Umbilical cord (tissue), 2 donors: Measurements from ENCODE around the gene KRTAP3-3. TPM values are rescaled to one million over a fixed set of nuclear protein-coding genes. Genes with fewer than 3 reads are reported as not detected.
"Not testable (repeated sequence)": the region's sequence is repeated elsewhere in the genome, so short reads cannot be mapped to it uniquely, and the experiment has no call there.

Experiments used
- DNase-seq: peaks from one replicate; pipeline ENCODE4 v3.0.0-alpha.2; 2015; ENCODE audit warnings: low spot score
- total RNA-seq: library from RNA; depleted of rRNA; stranded (reverse); fragments of >200 nt; gene quantifications from one replicate; pipeline ENCODE4 v1.2.3, GENCODE V29; 2014; ENCODE audit warnings: low replicate concordance; ENCODE audit not compliant: insufficient read depth

Gene KRTAP3-3
- total RNA-seq, 1 donor from 2014 or later: not detected

- no peak for DNase-seq
These were observed 10.4 kb upstream of the KRTAP3-3 start for GRCh38 chr17:41004397-41004796.

- no peak for DNase-seq
These were observed 10.0 kb upstream of the KRTAP3-3 start for GRCh38 chr17:41003926-41004325.

GRCh38 chr17:41002814-41003213 is 8.8 kb upstream of the KRTAP3-3 start:
- peak; percentile 48 for DNase-seq

GRCh38 chr17:41001795-41002194 is 7.8 kb upstream of the KRTAP3-3 start:
- DNase-seq: no peak

- DNase-seq: not testable (repeated sequence)
These were observed 5.6 kb upstream of the KRTAP3-3 start, which contains the start of gene KRTAP3-2 for GRCh38 chr17:40999563-40999962. Gene KRTAP3-2, minus strand, starts transcription at chr17:40999906. Its CDS starts 53 bp downstream, at chr17:40999853.

GRCh38 chr17:40997361-40997760 is 3.4 kb upstream of the KRTAP3-3 start:
- no peak for DNase-seq

- DNase-seq: no peak
These were observed 2.9 kb upstream of the KRTAP3-3 start for GRCh38 chr17:40996829-40997228.

- no peak for DNase-seq
These were observed 1.2 kb upstream of the KRTAP3-3 start for GRCh38 chr17:40995116-40995515.

GRCh38 chr17:40993084-40993483 is 880 bp downstream of the KRTAP3-3 start:
- DNase-seq: no peak

- DNase-seq: no peak
These were observed 1.3 kb downstream of the KRTAP3-3 start for GRCh38 chr17:40992666-40993065.

- peak; percentile 42 for DNase-seq
These were observed 7.0 kb downstream of the KRTAP3-3 start for GRCh38 chr17:40986920-40987319.

GRCh38 chr17:40984226-40984625 is 9.7 kb downstream of the KRTAP3-3 start, which contains the start of gene KRT40:
Gene KRT40, minus strand, starts transcription at chr17:40984326. Its CDS starts 53 bp downstream, at chr17:40984273.
- no peak for DNase-seq

GRCh38 chr17:40981115-40981514 is 12.8 kb downstream of the KRTAP3-3 start:
- DNase-seq: no peak

GRCh38 chr17:40980596-40980995 is 13.4 kb downstream of the KRTAP3-3 start:
- peak; percentile 86 for DNase-seq

- no peak for DNase-seq
These were observed 13.8 kb downstream of the KRTAP3-3 start for GRCh38 chr17:40980117-40980516.

GRCh38 chr17:40978575-40979151 is 15.3 kb downstream of the KRTAP3-3 start:
- peak; percentile 26 for DNase-seq

GRCh38 chr17:40975516-40975915 is 18.4 kb downstream of the KRTAP3-3 start:
- no peak for DNase-seq

- DNase-seq: no peak
These were observed 19.6 kb downstream of the KRTAP3-3 start for GRCh38 chr17:40974366-40974765.

GRCh38 chr17:40967582-40967981 is 26.4 kb downstream of the KRTAP3-3 start:
- DNase-seq: peak; percentile 24

GRCh38 chr17:40966848-40967247 is 27.1 kb downstream of the KRTAP3-3 start, which contains the start of gene KRT39:
Gene KRT39, minus strand, starts transcription at chr17:40966948. Its CDS starts 92 bp downstream, at chr17:40966856.
- no peak for DNase-seq

GRCh38 chr17:40963838-40964237 is 30.1 kb downstream of the KRTAP3-3 start:
- no peak for DNase-seq

GRCh38 chr17:40962059-40962561 is 31.9 kb downstream of the KRTAP3-3 start:
- DNase-seq: no peak

- no peak for DNase-seq
These were observed 32.4 kb downstream of the KRTAP3-3 start for GRCh38 chr17:40961591-40961990.
